Skeletal muscle tissue (tissue), 4 donors: ENCODE results near the gene SMARCA5. TPM values are rescaled to one million over a fixed set of nuclear protein-coding genes. Genes with fewer than 3 reads are reported as not detected.

ENCODE experiments used
- H3K27ac ChIP-seq: one replicate; pipeline ENCODE4 v1.7.0; 2013; ENCODE audit warnings: mild to moderate bottlenecking, low read depth, low read length, inconsistent platforms
- H3K27me3 ChIP-seq, 3 donors: one replicate each; pipeline ENCODE4 v1.7.0; 2013; ENCODE audit warnings: low read length in 3 of 3; ENCODE audit not compliant: control insufficient read depth in 3 of 3, insufficient read depth in 3 of 3
- H3K36me3 ChIP-seq, 3 donors: one replicate each; pipeline ENCODE4 v1.7.0; 2013; ENCODE audit warnings: low read length in 3 of 3; ENCODE audit not compliant: control insufficient read depth in 3 of 3, insufficient read depth in 3 of 3
- H3K4me1 ChIP-seq, 3 donors: one replicate each; pipeline ENCODE4 v1.7.0; 2013; ENCODE audit warnings: low read length in 3 of 3, mild to moderate bottlenecking in 3 of 3; ENCODE audit not compliant: control insufficient read depth in 3 of 3, insufficient read depth in 3 of 3
- H3K4me3 ChIP-seq, 3 donors: one replicate each; pipeline ENCODE4 v1.7.0; 2013; ENCODE audit warnings: low read length in 3 of 3
- H3K9ac ChIP-seq, 3 donors: one replicate each; pipeline ENCODE4 v1.7.0; 2013; ENCODE audit warnings: low read length in 3 of 3, mild to moderate bottlenecking in 3 of 3, moderate library complexity in 2 of 3, low read depth in 1 of 3
- H3K9me3 ChIP-seq, 3 donors: one replicate each; pipeline ENCODE4 v1.7.0; 2013; ENCODE audit warnings: low read length in 3 of 3; ENCODE audit not compliant: control insufficient read depth in 3 of 3
- total RNA-seq: library from RNA; depleted of rRNA; stranded (reverse); fragments of >200 nt; gene quantifications from one replicate; pipeline ENCODE4 v1.2.3, GENCODE V29; 2014
- donor health status: Osteomylitis.

Gene SMARCA5, protein sequence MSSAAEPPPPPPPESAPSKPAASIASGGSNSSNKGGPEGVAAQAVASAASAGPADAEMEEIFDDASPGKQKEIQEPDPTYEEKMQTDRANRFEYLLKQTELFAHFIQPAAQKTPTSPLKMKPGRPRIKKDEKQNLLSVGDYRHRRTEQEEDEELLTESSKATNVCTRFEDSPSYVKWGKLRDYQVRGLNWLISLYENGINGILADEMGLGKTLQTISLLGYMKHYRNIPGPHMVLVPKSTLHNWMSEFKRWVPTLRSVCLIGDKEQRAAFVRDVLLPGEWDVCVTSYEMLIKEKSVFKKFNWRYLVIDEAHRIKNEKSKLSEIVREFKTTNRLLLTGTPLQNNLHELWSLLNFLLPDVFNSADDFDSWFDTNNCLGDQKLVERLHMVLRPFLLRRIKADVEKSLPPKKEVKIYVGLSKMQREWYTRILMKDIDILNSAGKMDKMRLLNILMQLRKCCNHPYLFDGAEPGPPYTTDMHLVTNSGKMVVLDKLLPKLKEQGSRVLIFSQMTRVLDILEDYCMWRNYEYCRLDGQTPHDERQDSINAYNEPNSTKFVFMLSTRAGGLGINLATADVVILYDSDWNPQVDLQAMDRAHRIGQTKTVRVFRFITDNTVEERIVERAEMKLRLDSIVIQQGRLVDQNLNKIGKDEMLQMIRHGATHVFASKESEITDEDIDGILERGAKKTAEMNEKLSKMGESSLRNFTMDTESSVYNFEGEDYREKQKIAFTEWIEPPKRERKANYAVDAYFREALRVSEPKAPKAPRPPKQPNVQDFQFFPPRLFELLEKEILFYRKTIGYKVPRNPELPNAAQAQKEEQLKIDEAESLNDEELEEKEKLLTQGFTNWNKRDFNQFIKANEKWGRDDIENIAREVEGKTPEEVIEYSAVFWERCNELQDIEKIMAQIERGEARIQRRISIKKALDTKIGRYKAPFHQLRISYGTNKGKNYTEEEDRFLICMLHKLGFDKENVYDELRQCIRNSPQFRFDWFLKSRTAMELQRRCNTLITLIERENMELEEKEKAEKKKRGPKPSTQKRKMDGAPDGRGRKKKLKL
- 42.8 TPM for total RNA-seq

DNA sequence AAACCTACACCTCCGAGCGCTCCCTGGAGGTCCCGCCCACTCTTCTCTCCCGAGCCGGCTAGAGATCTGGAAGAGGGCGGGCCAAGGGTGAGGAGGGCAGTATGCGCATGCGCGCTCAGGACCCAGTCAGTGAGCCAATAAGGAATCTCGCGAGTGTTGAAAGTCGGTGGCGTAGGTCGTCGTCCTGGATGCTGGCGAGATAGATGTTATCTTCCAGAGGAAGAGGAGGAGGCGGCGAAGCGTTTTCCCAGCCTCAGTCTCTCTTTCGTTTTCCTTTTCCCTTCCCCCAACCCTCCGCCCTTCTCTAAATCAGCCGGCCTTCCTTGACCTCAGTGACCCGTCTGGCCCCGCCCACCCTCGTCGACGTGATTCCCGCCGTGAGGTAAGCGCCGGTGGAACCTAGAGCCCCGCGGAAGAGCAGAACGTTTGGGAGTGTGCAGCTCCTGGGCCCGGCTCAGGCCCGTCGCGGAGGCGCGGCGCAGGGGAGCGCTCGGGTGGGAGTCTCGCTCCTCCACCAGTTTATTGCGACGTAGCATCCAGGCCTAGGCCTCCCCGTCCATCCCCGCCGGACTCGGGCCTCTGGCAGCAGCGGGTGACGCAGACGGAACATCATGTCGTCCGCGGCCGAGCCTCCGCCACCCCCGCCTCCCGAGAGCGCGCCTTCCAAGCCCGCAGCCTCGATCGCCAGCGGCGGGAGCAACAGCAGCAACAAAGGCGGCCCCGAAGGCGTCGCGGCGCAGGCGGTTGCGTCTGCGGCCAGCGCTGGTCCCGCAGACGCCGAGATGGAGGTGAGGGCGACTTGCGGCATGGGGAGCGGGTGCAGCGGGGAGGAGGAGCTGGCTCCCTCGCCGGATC is at the start of gene SMARCA5:
Gene SMARCA5 (plus strand): TSS at position 389 of the 855 bp plus-strand sequence. CDS start 223 bp downstream, at position 612.
- no peaks in the 10 kb centered on the region for H3K27me3 ChIP-seq

DNA sequence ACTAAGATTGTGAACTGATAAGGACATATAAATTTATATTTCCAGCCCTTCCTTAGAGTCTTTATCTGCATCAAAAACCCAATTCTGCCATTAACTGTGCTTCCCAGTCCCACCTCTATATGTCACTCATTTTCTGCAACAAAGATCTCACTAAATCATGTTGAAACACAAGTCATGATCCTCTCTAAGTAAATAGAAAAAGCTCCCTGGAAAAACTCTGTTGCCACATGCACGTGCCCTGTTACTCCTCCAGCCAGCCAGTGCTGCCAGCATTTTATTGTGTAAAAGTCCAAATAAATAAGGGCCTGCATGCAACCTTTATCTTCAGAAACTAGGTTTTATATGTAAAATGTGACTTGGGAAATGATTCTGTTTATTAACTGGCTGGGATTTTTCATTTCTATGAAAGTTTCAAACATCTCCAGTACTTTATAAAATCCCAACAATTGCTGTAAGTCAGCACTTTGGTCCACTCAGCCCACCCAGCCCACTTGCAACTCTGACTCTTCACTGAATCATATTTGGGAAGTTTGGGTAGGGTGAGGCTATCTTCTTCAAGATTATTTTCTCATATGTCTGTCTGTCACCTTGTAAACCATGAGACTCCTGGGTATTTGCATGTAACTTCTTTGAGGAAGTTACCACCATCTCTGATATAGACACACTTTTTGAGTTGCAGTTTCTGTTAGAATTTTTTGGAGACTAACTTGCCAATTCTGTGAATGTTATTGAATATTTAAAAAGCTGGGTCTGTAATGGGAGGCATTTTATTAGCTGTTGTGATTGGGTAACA is 40.0 kb upstream of the SMARCA5 start:
- no peak overlapping the region for H3K4me3 ChIP-seq
- H3K4me1 ChIP-seq, result no peaks in the 10 kb centered on the region
- H3K27me3 ChIP-seq, result no peaks in the 10 kb centered on the region
- no peaks in the 10 kb centered on the region for H3K9me3 ChIP-seq
- no peak overlapping the region for H3K27ac ChIP-seq
- no peak overlapping the region for H3K9ac ChIP-seq
- peaks cover 0 to 19% (median 12%) of the 10 kb centered on the region in 3 donors for H3K36me3 ChIP-seq

More for the DNA sequence above, at the start of gene SMARCA5:
- peak within 1 kb of the TSS; percentile 95 to 97 (median 96) for H3K4me3 ChIP-seq
- H3K36me3 ChIP-seq, result peaks cover 3 to 9% (median 3%) of the 10 kb centered on the region in 3 donors
- peak within 1 kb of the TSS; percentile 94 to 98 (median 94) for H3K9ac ChIP-seq
- H3K4me1 ChIP-seq, result peaks cover 12 to 18% (median 15%) of the 10 kb centered on the region in 3 donors
- peak within 1 kb of the TSS; percentile 95 for H3K27ac ChIP-seq
- H3K9me3 ChIP-seq, result no peaks in the 10 kb centered on the region

DNA sequence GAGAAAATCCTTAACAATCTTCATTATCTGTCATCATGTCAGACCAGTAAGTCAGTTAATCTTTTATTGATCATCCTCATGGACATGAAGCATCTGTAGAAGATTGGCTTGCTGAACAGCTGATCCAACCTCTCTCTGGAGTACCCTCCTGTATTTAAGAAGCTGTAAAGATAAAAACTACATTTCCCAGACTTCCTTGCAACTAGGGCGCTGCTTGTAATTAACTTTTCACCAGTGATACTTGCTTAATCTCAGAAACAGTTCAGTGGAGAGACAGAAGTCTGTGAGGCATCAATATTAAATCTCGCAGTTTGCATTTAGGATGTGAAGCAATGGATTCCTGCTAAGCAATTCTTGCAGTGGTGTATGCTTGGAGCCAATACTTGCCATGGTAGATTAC is 36.0 kb upstream of the SMARCA5 start:
- Histone ChIP-seq H3K9ac (no peak overlapping the region), H3K27ac (no peak overlapping the region), H3K36me3 (peaks cover 0 to 5% (median 0%) of the 10 kb centered on the region in 3 donors), H3K9me3 (no peaks in the 10 kb centered on the region), H3K4me3 (no peak overlapping the region), H3K4me1 (no peaks in the 10 kb centered on the region), H3K27me3 (no peaks in the 10 kb centered on the region)

DNA sequence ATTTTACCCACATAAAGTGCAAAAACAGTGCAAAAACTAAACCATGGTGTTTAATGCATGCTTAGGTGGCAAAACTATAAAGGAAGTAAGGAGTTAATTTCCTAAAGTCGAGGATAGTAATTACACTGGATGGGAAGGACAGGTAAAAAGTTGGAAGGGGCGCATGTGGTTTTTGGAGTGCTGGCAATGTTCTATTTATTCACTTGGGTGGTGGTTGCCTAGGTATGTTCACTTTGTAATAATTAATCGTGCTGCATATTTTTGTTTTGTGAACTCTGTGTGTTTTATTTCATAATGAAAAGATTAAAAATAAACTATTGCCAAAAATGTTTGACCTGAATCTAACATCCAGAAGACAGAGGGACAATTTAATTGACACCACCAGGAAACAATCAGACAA is 32.1 kb upstream of the SMARCA5 start:
- Histone ChIP-seq H3K4me1 (no peaks in the 10 kb centered on the region), H3K4me3 (no peak overlapping the region), H3K9ac (no peak overlapping the region), H3K27me3 (no peaks in the 10 kb centered on the region), H3K36me3 (no peaks in the 10 kb centered on the region), H3K9me3 (no peaks in the 10 kb centered on the region), H3K27ac (no peak overlapping the region)

DNA sequence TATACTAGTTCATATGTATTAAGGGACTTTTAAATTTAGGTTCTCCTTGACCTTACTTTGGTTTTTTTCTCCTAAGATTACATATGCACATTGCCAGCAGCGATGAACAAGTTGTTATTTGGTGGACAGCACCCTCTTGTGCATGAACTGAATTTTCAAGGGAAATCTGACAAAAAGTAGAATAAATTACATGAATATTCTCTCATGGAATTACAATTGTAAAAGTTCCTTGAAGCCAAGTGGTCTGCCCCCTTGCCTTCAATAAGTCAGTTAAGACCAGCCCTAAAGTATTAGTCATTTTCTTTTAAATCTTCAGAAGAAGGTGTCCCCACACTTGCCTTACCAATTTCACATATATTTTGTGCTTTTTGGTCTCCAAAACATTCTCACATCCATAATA is 30.7 kb upstream of the SMARCA5 start:
- no peaks in the 10 kb centered on the region for H3K36me3 ChIP-seq
- H3K4me1 ChIP-seq, result no peaks in the 10 kb centered on the region
- H3K27me3 ChIP-seq, result no peaks in the 10 kb centered on the region
- no peak overlapping the region for H3K27ac ChIP-seq
- H3K4me3 ChIP-seq, result no peak overlapping the region
- no peak overlapping the region for H3K9ac ChIP-seq
- H3K9me3 ChIP-seq, result no peaks in the 10 kb centered on the region

DNA sequence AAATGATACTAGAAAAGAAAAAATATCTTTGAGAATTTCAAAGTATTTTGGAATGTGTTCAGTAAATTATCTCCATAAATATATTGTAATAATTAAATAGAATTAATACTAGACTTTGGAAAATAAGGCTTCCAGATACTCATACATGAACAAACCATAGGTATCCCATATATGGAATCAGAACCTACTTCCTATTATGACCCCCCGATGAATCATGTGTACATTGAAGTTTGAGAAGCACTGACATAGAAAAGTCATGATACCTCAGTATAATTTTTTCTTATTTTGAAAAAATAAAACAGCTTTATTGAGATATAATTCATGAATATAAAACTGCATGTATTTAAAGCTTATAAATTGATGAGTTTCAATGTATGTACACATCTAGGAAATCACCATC is 27.2 kb upstream of the SMARCA5 start:
- no peaks in the 10 kb centered on the region for H3K4me1 ChIP-seq
- H3K27me3 ChIP-seq, result no peaks in the 10 kb centered on the region
- no peak overlapping the region for H3K4me3 ChIP-seq
- no peaks in the 10 kb centered on the region for H3K9me3 ChIP-seq
- H3K9ac ChIP-seq, result no peak overlapping the region
- no peak overlapping the region for H3K27ac ChIP-seq
- H3K36me3 ChIP-seq, result no peaks in the 10 kb centered on the region

DNA sequence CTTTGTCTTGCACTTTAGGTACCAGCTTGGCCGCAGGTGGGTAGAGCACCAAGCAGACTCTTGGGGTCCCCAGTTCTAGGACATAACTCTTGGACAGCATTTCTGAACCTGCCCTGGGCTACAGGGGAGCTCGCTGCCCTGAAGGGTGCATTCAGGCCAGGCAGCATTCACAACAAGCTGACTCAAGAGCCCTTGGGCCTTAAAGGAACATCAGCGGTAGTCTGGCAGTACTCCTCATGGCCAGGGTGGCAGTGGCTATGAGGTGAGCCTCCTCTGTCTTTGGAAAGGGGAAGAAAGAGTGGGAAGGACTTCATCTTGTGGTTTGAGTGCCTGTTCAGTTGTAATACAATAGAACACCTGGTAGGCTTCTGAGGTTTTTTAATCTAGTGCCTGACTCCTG is 24.8 kb upstream of the SMARCA5 start:
- no peak overlapping the region for H3K27ac ChIP-seq
- H3K27me3 ChIP-seq, result no peaks in the 10 kb centered on the region
- no peaks in the 10 kb centered on the region for H3K36me3 ChIP-seq
- no peak overlapping the region for H3K9ac ChIP-seq
- peaks cover 0 to 2% (median 0%) of the 10 kb centered on the region in 3 donors for H3K9me3 ChIP-seq
- H3K4me3 ChIP-seq, result no peak overlapping the region
- H3K4me1 ChIP-seq, result no peaks in the 10 kb centered on the region

DNA sequence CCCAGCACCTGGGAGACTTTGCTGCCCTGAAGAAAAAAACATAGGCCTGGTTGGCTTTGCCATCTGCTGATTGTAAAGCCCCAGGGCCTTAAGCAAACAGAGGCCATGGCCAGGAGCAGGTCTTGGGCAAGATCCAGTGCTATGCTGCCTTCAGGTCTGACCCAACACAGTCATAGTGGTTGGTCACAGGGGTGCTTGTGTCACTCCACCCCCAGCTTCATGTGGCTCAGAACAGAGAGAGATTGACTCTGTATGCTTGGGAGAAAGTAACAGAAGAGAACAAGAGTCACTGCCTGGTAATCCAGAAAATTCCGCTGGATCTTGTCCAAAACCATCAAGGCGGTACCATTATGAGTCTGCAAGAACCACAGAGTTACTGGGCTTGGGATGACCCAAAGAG is 24.4 kb upstream of the SMARCA5 start:
- Histone ChIP-seq H3K27me3 (no peaks in the 10 kb centered on the region), H3K27ac (no peak overlapping the region), H3K4me3 (no peak overlapping the region), H3K9ac (no peak overlapping the region), H3K9me3 (peaks cover 0 to 2% (median 0%) of the 10 kb centered on the region in 3 donors), H3K4me1 (no peaks in the 10 kb centered on the region), H3K36me3 (no peaks in the 10 kb centered on the region)

DNA sequence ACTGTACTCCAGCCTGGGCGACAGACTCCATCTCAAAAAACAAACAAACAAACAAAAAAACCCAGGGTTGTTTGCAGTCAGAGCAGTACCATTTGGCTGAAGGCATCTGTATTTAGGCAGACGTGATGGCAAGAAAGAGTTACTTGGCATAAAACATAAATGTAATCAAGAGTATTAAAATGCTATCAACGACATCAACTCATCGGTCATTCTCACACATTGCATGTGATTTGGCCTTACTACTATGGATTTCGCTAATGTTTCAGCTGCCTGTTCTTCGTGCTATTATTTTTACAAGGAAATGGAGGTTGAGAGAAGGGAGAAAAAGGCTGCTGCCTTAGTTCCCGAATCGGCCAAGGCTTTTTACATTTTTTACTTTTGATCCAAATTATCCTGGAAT is 15.5 kb upstream of the SMARCA5 start:
- Histone ChIP-seq H3K27ac (no peak overlapping the region), H3K4me1 (no peaks in the 10 kb centered on the region), H3K9me3 (no peaks in the 10 kb centered on the region), H3K9ac (no peak overlapping the region), H3K4me3 (no peak overlapping the region), H3K36me3 (no peaks in the 10 kb centered on the region), H3K27me3 (no peaks in the 10 kb centered on the region)
